ENCODE measurements around the gene YBEY. TPM values are rescaled to one million over a fixed set of nuclear protein-coding genes. Genes with fewer than 3 reads are reported as not detected.
A peak's percentile ranks its signal among the peaks of the same experiment; 100 is the strongest.
"Not testable (repeated sequence)": the region's sequence is repeated elsewhere in the genome, so short reads cannot be mapped to it uniquely, and the experiment has no call there.

Gene YBEY, protein sequence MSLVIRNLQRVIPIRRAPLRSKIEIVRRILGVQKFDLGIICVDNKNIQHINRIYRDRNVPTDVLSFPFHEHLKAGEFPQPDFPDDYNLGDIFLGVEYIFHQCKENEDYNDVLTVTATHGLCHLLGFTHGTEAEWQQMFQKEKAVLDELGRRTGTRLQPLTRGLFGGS
- 38.5 and 88.4 TPM in 2 replicates for total RNA-seq (2014; rRNA removed; shearing (Covaris generic); ENCODE audit: low replicate concordance)

DNA sequence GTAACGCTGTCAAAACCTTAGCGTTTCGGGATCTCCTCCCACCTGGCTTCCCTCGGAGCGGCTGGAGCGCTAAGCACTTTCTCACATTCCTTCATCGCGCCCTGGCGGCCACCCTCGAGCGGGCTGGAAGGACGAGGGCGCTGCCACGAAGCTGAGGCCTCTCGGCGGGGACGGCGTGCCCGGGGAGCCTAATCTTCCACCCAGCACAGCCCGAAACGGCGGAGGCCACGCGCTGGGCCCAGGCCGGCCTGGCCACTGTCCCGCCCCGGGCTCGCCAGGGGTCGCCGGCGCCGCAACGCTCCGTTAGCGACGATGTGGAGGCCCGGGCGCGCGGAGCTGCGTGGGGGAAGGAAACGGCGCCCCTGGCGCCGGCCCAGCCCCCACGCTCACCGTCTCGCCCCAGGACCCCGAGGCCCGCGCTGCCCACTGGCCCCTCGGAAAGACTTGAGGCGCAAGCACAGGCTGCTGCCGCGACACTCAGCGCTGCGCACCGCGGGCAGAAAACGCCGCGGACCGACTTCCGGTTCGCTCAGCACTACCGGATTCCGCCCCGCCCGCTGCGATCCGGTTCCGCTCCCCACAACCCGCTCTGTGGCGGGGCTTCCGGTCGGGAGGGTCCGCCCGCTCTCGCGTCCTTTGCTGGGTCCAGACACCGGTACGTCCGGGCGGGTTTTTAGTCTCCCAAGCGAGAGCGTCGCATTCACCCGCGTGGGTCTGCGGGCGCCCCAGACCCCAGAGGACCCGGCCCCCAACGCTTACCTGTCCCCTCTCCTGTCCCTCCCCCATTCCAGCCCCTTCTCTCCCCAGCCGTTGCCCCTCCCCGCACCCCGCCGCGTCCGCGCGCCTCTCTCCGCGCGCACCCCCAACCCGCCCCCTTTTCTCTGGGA is at the start of gene YBEY:
TSS of gene YBEY (plus strand) at position 582 of the 887 bp plus-strand sequence. CDS start 572 bp downstream, outside the sequence.
- peak within 1 kb of the TSS; percentile 97 for H3K27ac ChIP-seq (ENCODE audit: low read length)
- H3K27me3 ChIP-seq (ENCODE audit: low read length), result no peaks in the 10 kb centered on the region
- H3K4me3 ChIP-seq (ENCODE audit: low read length), result peak within 1 kb of the TSS; percentile 97
- H3K9me2 ChIP-seq (replicated peaks; ENCODE audit: insufficient read depth, low read length), result no peaks in the 10 kb centered on the region
- peaks cover 61% of the 10 kb centered on the region for H3K79me2 ChIP-seq (ENCODE audit: low read length)
- no peaks in the 10 kb centered on the region for H3K9me3 ChIP-seq (ENCODE audit: low read length)
- H4K20me1 ChIP-seq (ENCODE audit: insufficient read depth, low read depth, low read length), result 0 out of 2 replicates have a peak, but pooled peaks cover 3% of the 10 kb centered on the region
- peak within 1 kb of the TSS; percentile 52; the same call in 1 of the 2 replicates for H2AFZ ChIP-seq (ENCODE audit: low read length)
- peaks cover 23% of the 10 kb centered on the region; the same call in 1 of the 2 replicates for H3K36me3 ChIP-seq (ENCODE audit: insufficient read depth, low read length)
- DNase-seq, result peak; percentile 96
- peaks cover 53% of the 10 kb centered on the region for H3K4me1 ChIP-seq (ENCODE audit: low read length)
- H3K9ac ChIP-seq (ENCODE audit: low read length), result peak within 1 kb of the TSS; percentile 96
- peak within 1 kb of the TSS; percentile 69 for H3K4me2 ChIP-seq (ENCODE audit: low read depth, low read length, poor library complexity, severe bottlenecking)

DNA sequence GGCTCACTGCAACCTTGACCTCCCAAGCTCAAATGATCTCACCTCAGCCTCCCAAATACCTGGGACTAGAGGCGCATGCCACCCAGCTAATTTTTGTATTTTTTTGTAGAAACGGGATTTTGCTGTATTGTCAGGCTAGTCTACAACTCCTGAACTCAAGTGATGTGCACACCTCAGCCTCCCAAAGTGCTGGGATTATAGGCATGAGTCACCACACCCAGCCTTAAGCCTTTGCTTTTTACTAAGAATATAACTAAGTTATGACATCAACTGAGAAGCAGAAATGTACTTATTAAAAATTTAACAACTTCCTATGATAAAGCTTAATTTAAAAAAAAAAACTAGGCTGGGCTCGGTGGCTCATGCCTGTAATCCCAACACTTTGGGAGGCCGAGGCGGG is 48.7 kb upstream of the YBEY start:
- no peak overlapping the region for H3K4me3 ChIP-seq (ENCODE audit: low read length)
- no peaks in the 10 kb centered on the region for H3K9me2 ChIP-seq (replicated peaks; ENCODE audit: insufficient read depth, low read length)
- peaks cover 66% of the 10 kb centered on the region for H3K36me3 ChIP-seq (ENCODE audit: insufficient read depth, low read length)

DNA sequence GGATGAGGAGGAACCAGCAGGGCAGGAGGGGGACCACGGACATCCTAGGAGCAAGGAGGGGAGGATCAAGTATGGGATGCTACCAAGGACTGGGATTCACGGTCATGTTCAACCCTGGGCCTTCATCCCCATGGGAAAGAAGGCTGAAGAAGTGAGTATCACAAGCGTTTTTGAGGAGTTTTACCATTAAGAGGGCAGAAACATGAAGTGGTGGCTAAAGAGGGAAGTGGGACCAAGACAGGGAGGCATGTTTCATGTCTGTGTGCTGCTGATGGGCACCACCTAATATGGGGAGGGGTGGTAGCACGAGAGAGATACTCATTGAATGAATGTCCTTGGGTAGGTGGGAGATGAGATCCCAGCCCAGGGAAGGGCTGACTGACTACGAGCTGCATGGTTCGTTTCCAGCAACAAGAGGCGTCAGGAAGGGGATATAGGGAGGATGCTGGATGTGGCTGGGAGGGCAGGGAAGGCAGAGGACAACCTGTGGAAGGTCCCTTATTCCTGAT is 46.3 kb upstream of the YBEY start:
- Histone ChIP-seq H3K4me1 (ENCODE audit: low read length) (no peaks in the 10 kb centered on the region), H3K9me3 (ENCODE audit: low read length) (no peaks in the 10 kb centered on the region), H3K4me3 (ENCODE audit: low read length) (no peak overlapping the region), H3K9ac (ENCODE audit: low read length) (no peak overlapping the region), H3K27me3 (ENCODE audit: low read length) (no peaks in the 10 kb centered on the region), H2AFZ (ENCODE audit: low read length) (no peak overlapping the region), H3K4me2 (ENCODE audit: low read depth, low read length, poor library complexity, severe bottlenecking) (no peak overlapping the region), H3K9me2 (replicated peaks; ENCODE audit: insufficient read depth, low read length) (no peaks in the 10 kb centered on the region), H3K36me3 (ENCODE audit: insufficient read depth, low read length) (peaks cover 63% of the 10 kb centered on the region), H3K27ac (ENCODE audit: low read length) (no peak overlapping the region), H4K20me1 (ENCODE audit: insufficient read depth, low read depth, low read length) (no peaks in the 10 kb centered on the region), H3K79me2 (ENCODE audit: low read length) (peaks cover 22% of the 10 kb centered on the region)
- DNase-seq, result no peak

More for the DNA sequence above, 48.7 kb upstream of the YBEY start:
- H3K27me3 ChIP-seq (ENCODE audit: low read length), result no peaks in the 10 kb centered on the region
- no peaks in the 10 kb centered on the region for H4K20me1 ChIP-seq (ENCODE audit: insufficient read depth, low read depth, low read length)
- H3K9me3 ChIP-seq (ENCODE audit: low read length), result no peaks in the 10 kb centered on the region
- no peak overlapping the region for H3K27ac ChIP-seq (ENCODE audit: low read length)
- H2AFZ ChIP-seq (ENCODE audit: low read length), result no peak overlapping the region
- H3K9ac ChIP-seq (ENCODE audit: low read length), result no peak overlapping the region
- DNase-seq, result no peak
- peaks cover 44% of the 10 kb centered on the region for H3K79me2 ChIP-seq (ENCODE audit: low read length)
- no peaks in the 10 kb centered on the region for H3K4me1 ChIP-seq (ENCODE audit: low read length)
- no peak overlapping the region for H3K4me2 ChIP-seq (ENCODE audit: low read depth, low read length, poor library complexity, severe bottlenecking)

DNA sequence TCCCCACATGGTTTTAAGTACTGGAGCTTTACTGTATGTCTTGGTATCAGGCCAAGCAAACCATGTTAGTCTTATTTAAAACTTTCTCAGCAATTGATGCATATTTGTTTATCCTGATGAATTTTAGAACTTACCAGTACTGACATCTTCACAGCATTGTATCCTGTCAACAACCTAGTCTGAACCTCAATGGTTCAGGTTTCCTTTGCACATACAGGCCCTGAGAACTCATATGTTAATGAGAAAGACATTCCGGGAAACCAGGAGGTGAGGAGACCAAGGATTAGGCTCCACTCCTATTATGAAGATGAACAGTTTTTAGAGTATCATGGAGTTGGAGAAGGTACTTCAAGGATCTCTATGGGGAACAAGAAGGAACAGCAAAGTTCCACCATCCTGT is 44.6 kb upstream of the YBEY start:
- not testable (repeated sequence) for H3K9me3 ChIP-seq (ENCODE audit: low read length); H2AFZ ChIP-seq (ENCODE audit: low read length); H3K4me2 ChIP-seq (ENCODE audit: low read depth, low read length, poor library complexity, severe bottlenecking); H3K4me1 ChIP-seq (ENCODE audit: low read length); H3K4me3 ChIP-seq (ENCODE audit: low read length); H3K27ac ChIP-seq (ENCODE audit: low read length); H3K27me3 ChIP-seq (ENCODE audit: low read length); H3K9ac ChIP-seq (ENCODE audit: low read length); DNase-seq; H3K9me2 ChIP-seq (replicated peaks; ENCODE audit: insufficient read depth, low read length); H4K20me1 ChIP-seq (ENCODE audit: insufficient read depth, low read depth, low read length)
- Histone ChIP-seq H3K79me2 (ENCODE audit: low read length) (peaks cover 13% of the 10 kb centered on the region; the same call in 1 of the 2 replicates), H3K36me3 (ENCODE audit: insufficient read depth, low read length) (peaks cover 62% of the 10 kb centered on the region)

DNA sequence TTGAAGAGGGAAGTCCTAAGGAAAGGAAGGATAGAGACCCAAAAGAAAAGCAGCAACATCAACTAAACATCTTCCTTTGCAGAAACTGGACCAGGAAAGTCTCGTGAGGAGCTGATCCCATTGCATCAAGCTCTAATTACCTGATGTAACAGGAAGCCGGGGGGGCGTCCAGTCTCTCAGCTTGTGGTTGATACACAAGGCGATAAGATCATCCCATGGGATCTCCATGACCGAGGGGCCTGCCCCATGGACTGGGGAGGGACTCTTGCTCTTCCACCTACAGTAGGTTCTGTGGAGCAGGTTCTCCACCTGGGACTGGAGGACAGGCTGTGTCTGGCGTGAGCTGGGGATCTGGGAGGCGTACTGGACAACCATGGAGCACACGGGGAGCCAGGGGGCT is 42.8 kb upstream of the YBEY start:
- H3K4me2 ChIP-seq (ENCODE audit: low read depth, low read length, poor library complexity, severe bottlenecking), result no peak overlapping the region
- no peak overlapping the region for H3K9ac ChIP-seq (ENCODE audit: low read length)
- H3K79me2 ChIP-seq (ENCODE audit: low read length), result peaks cover 17% of the 10 kb centered on the region; the same call in 1 of the 2 replicates
- H3K4me1 ChIP-seq (ENCODE audit: low read length), result peaks cover 10% of the 10 kb centered on the region
- H3K9me2 ChIP-seq (replicated peaks; ENCODE audit: insufficient read depth, low read length), result no peaks in the 10 kb centered on the region
- peaks cover 64% of the 10 kb centered on the region for H3K36me3 ChIP-seq (ENCODE audit: insufficient read depth, low read length)
- H4K20me1 ChIP-seq (ENCODE audit: insufficient read depth, low read depth, low read length), result no peaks in the 10 kb centered on the region
- DNase-seq, result no peak
- H3K27ac ChIP-seq (ENCODE audit: low read length), result no peak overlapping the region
- no peaks in the 10 kb centered on the region for H3K27me3 ChIP-seq (ENCODE audit: low read length)
- H3K4me3 ChIP-seq (ENCODE audit: low read length), result no peak overlapping the region
- no peaks in the 10 kb centered on the region for H3K9me3 ChIP-seq (ENCODE audit: low read length)
- H2AFZ ChIP-seq (ENCODE audit: low read length), result no peak overlapping the region

DNA sequence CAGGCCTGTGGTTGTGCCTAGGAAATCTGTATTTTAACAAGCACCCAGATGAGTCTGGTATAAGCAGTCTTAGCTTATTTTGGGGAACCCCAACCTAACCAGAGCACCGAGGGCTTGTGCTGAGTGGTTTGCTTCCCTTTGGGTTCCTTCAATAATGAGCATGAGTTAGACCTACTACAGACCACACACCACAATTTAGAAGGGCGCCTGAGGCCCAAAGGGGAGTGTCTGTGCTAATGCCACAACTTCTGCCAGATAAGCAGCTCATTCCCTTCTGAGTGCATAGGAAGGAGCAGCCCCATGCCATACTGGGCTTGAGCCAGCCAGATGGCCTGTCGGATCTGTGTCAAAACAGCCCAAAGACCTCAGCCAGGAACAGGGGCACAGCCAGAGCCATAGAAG is 42.2 kb upstream of the YBEY start:
- H3K4me1 ChIP-seq (ENCODE audit: low read length), result peaks cover 16% of the 10 kb centered on the region
- no peaks in the 10 kb centered on the region for H3K9me3 ChIP-seq (ENCODE audit: low read length)
- H3K4me3 ChIP-seq (ENCODE audit: low read length), result no peak overlapping the region
- H3K79me2 ChIP-seq (ENCODE audit: low read length), result peaks cover 19% of the 10 kb centered on the region; the same call in 1 of the 2 replicates
- no peaks in the 10 kb centered on the region for H3K9me2 ChIP-seq (replicated peaks; ENCODE audit: insufficient read depth, low read length)
- no peak overlapping the region for H3K9ac ChIP-seq (ENCODE audit: low read length)
- H3K36me3 ChIP-seq (ENCODE audit: insufficient read depth, low read length), result peaks cover 64% of the 10 kb centered on the region
- no peaks in the 10 kb centered on the region for H4K20me1 ChIP-seq (ENCODE audit: insufficient read depth, low read depth, low read length)
- DNase-seq, result no peak
- no peak overlapping the region for H2AFZ ChIP-seq (ENCODE audit: low read length)
- H3K27ac ChIP-seq (ENCODE audit: low read length), result no peak overlapping the region
- no peak overlapping the region for H3K4me2 ChIP-seq (ENCODE audit: low read depth, low read length, poor library complexity, severe bottlenecking)
- no peaks in the 10 kb centered on the region for H3K27me3 ChIP-seq (ENCODE audit: low read length)

DNA sequence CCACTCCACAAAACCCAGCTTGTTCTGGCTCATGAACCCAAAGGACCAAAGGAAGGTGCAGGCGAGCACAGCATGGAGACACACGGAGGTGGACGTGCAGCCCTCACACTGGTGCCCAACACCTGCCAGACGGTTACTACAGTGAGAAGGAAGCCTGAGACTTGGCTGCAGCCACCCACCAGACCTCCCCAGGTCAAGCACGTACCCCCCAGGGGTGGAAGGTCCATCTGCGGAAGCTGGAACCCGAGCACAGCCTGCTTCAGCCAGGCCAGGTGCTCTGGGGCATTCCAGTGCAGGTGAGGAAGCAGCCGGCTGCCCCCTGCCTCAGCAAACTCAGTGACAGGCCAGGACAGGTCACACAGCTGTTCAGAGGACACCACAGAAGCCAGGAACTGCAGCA is 41.5 kb upstream of the YBEY start:
- H3K9ac ChIP-seq (ENCODE audit: low read length), result no peak overlapping the region

More for the DNA sequence above, 41.5 kb upstream of the YBEY start:
- Histone ChIP-seq H3K79me2 (ENCODE audit: low read length) (peaks cover 20% of the 10 kb centered on the region; the same call in 1 of the 2 replicates), H3K9me3 (ENCODE audit: low read length) (no peaks in the 10 kb centered on the region), H2AFZ (ENCODE audit: low read length) (no peak overlapping the region), H3K4me1 (ENCODE audit: low read length) (peaks cover 22% of the 10 kb centered on the region), H3K36me3 (ENCODE audit: insufficient read depth, low read length) (peaks cover 67% of the 10 kb centered on the region), H3K4me3 (ENCODE audit: low read length) (no peak overlapping the region), H4K20me1 (ENCODE audit: insufficient read depth, low read depth, low read length) (no peaks in the 10 kb centered on the region), H3K27me3 (ENCODE audit: low read length) (no peaks in the 10 kb centered on the region), H3K27ac (ENCODE audit: low read length) (no peak overlapping the region), H3K9me2 (replicated peaks; ENCODE audit: insufficient read depth, low read length) (no peaks in the 10 kb centered on the region), H3K4me2 (ENCODE audit: low read depth, low read length, poor library complexity, severe bottlenecking) (no peak overlapping the region)
- DNase-seq, result no peak
